HCT116 (cell line): ENCODE results near the gene RXFP2. TPM values are rescaled to one million over a fixed set of nuclear protein-coding genes. Genes with fewer than 3 reads are reported as not detected.

Source experiments
- ATAC-seq: fragments of 200-7000 bp; cut with Tn5 transposase; 2 replicates; pipeline ENCODE4 v1.9.1; 2020; ENCODE audit warnings: mild to moderate bottlenecking, moderate library complexity
- BruUV-seq: library from RNA; stranded (reverse); fragments of 400-500 nt; replicated peaks from 2 replicates; lab custom pipeline; 2021; lab: Mats Ljungman, UMichigan
- CTCF ChIA-PET: fragments of 300-600 bp; sonication (Branson Sonifier 250); formaldehyde crosslinking; loops from one replicate; lab custom pipeline; 2021; ENCODE audit warnings: antibody characterized with exemption; lab: Charles Lee
- POLR2A ChIA-PET: fragments of 300-600, 350-600 bp; sonication (Branson Sonifier 250); formaldehyde crosslinking; loops from one replicate; lab custom pipeline; 2021; ENCODE audit warnings: antibody characterized with exemption; lab: Charles Lee
- RAD21 ChIA-PET, 2 experiments: fragments of 300-600 bp; sonication (Branson Sonifier 250); formaldehyde crosslinking; loops; one replicate each; lab custom pipeline; 2023; ENCODE audit warnings: low total read pairs in 2 of 2; ENCODE audit not compliant: uncharacterized antibody in 2 of 2, unreplicated experiment in 2 of 2, low non-redundant PET in 1 of 2; lab: Charles Lee
- DNase-seq: peaks from one replicate; pipeline ENCODE4 v3.0.0-alpha.2; 2010; ENCODE audit warnings: low read depth, low spot score
- H2AFZ ChIP-seq: fragments of 200-600 bp; shearing (Covaris generic), sonication (generic); 2 replicates; pipeline ENCODE4 v1.6.1; 2017; ENCODE audit warnings: low read depth, mixed run types, mixed read lengths, antibody characterized with exemption, low read length; ENCODE audit not compliant: poor library complexity, severe bottlenecking
- H3K27ac ChIP-seq: 2 replicates; pipeline ENCODE4 v1.5.1; 2012; ENCODE audit warnings: low read depth, low read length
- H3K27me3 ChIP-seq: fragments of 200-600 bp; sonication (generic); 2 replicates; pipeline ENCODE4 v1.6.1; 2016; ENCODE audit warnings: mixed run types, low read length, mixed read lengths; ENCODE audit not compliant: insufficient read depth
- H3K36me3 ChIP-seq, 2 experiments: fragments of 200-500 bp in 1 of 2; fragments of 200-600 bp in 1 of 2; sonication (Bioruptor generic) in 1 of 2; sonication (generic) in 1 of 2; 2 replicates each; pipeline versions ENCODE4 v1.5.1 to v1.6.1; 2014 to 2016; ENCODE audit warnings: low read length in 2 of 2, inconsistent platforms in 1 of 2, mixed read lengths in 1 of 2, mixed run types in 1 of 2; ENCODE audit not compliant: insufficient read depth in 2 of 2, control insufficient read depth in 1 of 2
- H3K4me1 ChIP-seq, 2 experiments: fragments of 200-600 bp in 1 of 2; sonication (generic) in 1 of 2; 2 replicates each; pipeline versions ENCODE4 v1.5.1 to v1.6.1; 2012 to 2017; ENCODE audit warnings: low read length in 2 of 2, inconsistent platforms in 1 of 2, mild to moderate bottlenecking in 1 of 2, mixed read lengths in 1 of 2, mixed run types in 1 of 2, moderate library complexity in 1 of 2; ENCODE audit not compliant: insufficient read depth in 2 of 2, control insufficient read depth in 1 of 2
- H3K4me2 ChIP-seq: fragments of 200-600 bp; sonication (generic); 2 replicates; pipeline ENCODE4 v1.6.1; 2017; ENCODE audit warnings: mixed run types, low read length, mixed read lengths
- H3K4me3 ChIP-seq, 2 experiments: fragments of 200-600 bp in 1 of 2; sonication (generic) in 1 of 2; replicated peaks in 1 of 2; 2 replicates each; pipeline ENCODE4 v1.5.1; 2011 to 2016; ENCODE audit warnings: low read length in 2 of 2, control low read depth in 1 of 2, low read depth in 1 of 2, mild to moderate bottlenecking in 1 of 2, mixed read lengths in 1 of 2, mixed run types in 1 of 2
- H3K79me2 ChIP-seq: fragments of 200-600 bp; sonication (generic); 2 replicates; pipeline ENCODE4 v1.6.1; 2017; ENCODE audit warnings: mild to moderate bottlenecking, mixed run types, low read length, moderate library complexity, mixed read lengths; ENCODE audit not compliant: insufficient read depth
- H3K9ac ChIP-seq: fragments of 200-600 bp; sonication (generic); 2 replicates; pipeline ENCODE4 v1.6.1; 2016; ENCODE audit warnings: low read length, mixed read lengths
- H3K9me2 ChIP-seq: fragments of 200-600 bp; sonication (generic), shearing (Covaris generic); 2 replicates; pipeline ENCODE4 v1.6.1; 2017; ENCODE audit warnings: mixed run types, mild to moderate bottlenecking, moderate library complexity; ENCODE audit not compliant: insufficient read depth
- H3K9me3 ChIP-seq, 2 experiments: fragments of 200-500 bp in 1 of 2; fragments of 200-600 bp in 1 of 2; sonication (Bioruptor generic) in 1 of 2; sonication (generic) in 1 of 2; 2 replicates each; pipeline ENCODE4 v1.6.1; 2014 to 2017; ENCODE audit warnings: low read length in 2 of 2, mixed read lengths in 2 of 2, inconsistent platforms in 1 of 2, low read depth in 1 of 2, mild to moderate bottlenecking in 1 of 2, mixed run types in 1 of 2, moderate library complexity in 1 of 2; ENCODE audit not compliant: control insufficient read depth in 1 of 2, insufficient read depth in 1 of 2
- H4K20me1 ChIP-seq: fragments of 200-600 bp; sonication (generic), shearing (Covaris generic); 2 replicates; pipeline ENCODE4 v1.6.1; 2017; ENCODE audit warnings: mixed run types, mild to moderate bottlenecking, moderate library complexity; ENCODE audit not compliant: insufficient read depth
- CBX3 ChIP-seq: IDR thresholded peaks from 2 replicates; pipeline ENCODE4 v1.6.1; 2012; ENCODE audit warnings: low read depth
- CEBPB ChIP-seq: IDR thresholded peaks from 2 replicates; pipeline ENCODE4 v1.6.1; 2012; ENCODE audit warnings: low read depth
- EGR1 ChIP-seq: IDR thresholded peaks from 2 replicates; pipeline ENCODE4 v1.6.1; 2012; ENCODE audit warnings: low read depth
- ELF1 ChIP-seq: IDR thresholded peaks from 2 replicates; pipeline ENCODE4 v1.6.1; 2012; ENCODE audit warnings: low read depth, borderline replicate concordance
- MAX ChIP-seq: IDR thresholded peaks from 2 replicates; pipeline ENCODE4 v1.6.1; 2012
- POLR2A ChIP-seq: IDR thresholded peaks from 2 replicates; pipeline ENCODE4 v1.7.0; 2011; ENCODE audit warnings: borderline replicate concordance; ENCODE audit not compliant: insufficient read depth, insufficient read length; ENCODE audit errors: extremely low read depth
- RAD21 ChIP-seq: IDR thresholded peaks from 2 replicates; pipeline ENCODE4 v1.6.1; 2012; ENCODE audit warnings: low read depth, mild to moderate bottlenecking
- REST ChIP-seq: IDR thresholded peaks from 2 replicates; pipeline ENCODE4 v1.6.1; 2012; ENCODE audit warnings: low read depth
- SIN3A ChIP-seq: IDR thresholded peaks from 2 replicates; pipeline ENCODE4 v1.6.1; 2012; ENCODE audit warnings: low read depth
- TCF7L2 ChIP-seq: IDR thresholded peaks from 2 replicates; pipeline ENCODE4 v1.7.0; 2011; ENCODE audit warnings: borderline replicate concordance, inconsistent platforms; ENCODE audit not compliant: insufficient read depth, insufficient read length; ENCODE audit errors: extremely low read depth
- YY1 ChIP-seq: IDR thresholded peaks from 2 replicates; pipeline ENCODE4 v1.6.1; 2011; ENCODE audit warnings: low read length, low read depth, moderate library complexity, mild to moderate bottlenecking; ENCODE audit not compliant: insufficient replicate concordance; ENCODE audit errors: extremely low read depth
- intact Hi-C: fragments of 100-400 bp; cut with micrococcal nuclease; formaldehyde crosslinking; loops from 2 replicates; pipeline ENCODE4 v1.10.0; 2022
- total RNA-seq: library from RNA; stranded (reverse); gene quantifications from one replicate; pipeline ENCODE4 v1.2.1, GENCODE V29; 2021; ENCODE audit not compliant: unreplicated experiment

Gene RXFP2
- total RNA-seq, 1 experiment from 2014 or later = not detected

- CTCF ChIA-PET = no interaction called here
- Histone ChIP-seq H3K27me3 (no peaks in the 10 kb centered on the region; the same call in 1 of the 2 replicates), H3K9ac (no peak overlapping the region), H3K4me1 (no peaks in the 10 kb centered on the region), H3K9me3 (no peaks in the 10 kb centered on the region), H3K9me2 (no peaks in the 10 kb centered on the region), H2AFZ (no peak overlapping the region), H3K36me3 (no peaks in the 10 kb centered on the region), H3K4me3 (no peak overlapping the region), H3K4me2 (no peak overlapping the region), H4K20me1 (no peaks in the 10 kb centered on the region), H3K79me2 (no peaks in the 10 kb centered on the region), H3K27ac (no peak overlapping the region)
- intact Hi-C loops = no loop called here
- TF ChIP-seq CEBPB (no peak), POLR2A (no peak), REST (no peak), RAD21 (no peak), SIN3A (no peak), ELF1 (no peak), EGR1 (no peak), MAX (no peak), TCF7L2 (no peak), CBX3 (no peak), YY1 (no peak)
- no TSS peak for BruUV-seq
- DNase-seq = no peak
- no peak for ATAC-seq
- POLR2A ChIA-PET = no interaction called here
- RAD21 ChIA-PET = no interaction called here
These were observed 67.8 kb downstream of the RXFP2 start for GRCh38 chr13:31807090-31807541.
